ENCODE results near the gene FBXW5. TPM values are rescaled to one million over a fixed set of nuclear protein-coding genes. Genes with fewer than 3 reads are reported as not detected.
A peak's percentile ranks its signal among the peaks of the same experiment; 100 is the strongest.

The FBXW5 gene
- total and polyA plus RNA-seq, 10 of the 15 experiments (the other 5 are each of a cell fraction or from before 2014, with no cell fraction given), result 0.21 to 97.3 (median 44.5) TPM

DNA sequence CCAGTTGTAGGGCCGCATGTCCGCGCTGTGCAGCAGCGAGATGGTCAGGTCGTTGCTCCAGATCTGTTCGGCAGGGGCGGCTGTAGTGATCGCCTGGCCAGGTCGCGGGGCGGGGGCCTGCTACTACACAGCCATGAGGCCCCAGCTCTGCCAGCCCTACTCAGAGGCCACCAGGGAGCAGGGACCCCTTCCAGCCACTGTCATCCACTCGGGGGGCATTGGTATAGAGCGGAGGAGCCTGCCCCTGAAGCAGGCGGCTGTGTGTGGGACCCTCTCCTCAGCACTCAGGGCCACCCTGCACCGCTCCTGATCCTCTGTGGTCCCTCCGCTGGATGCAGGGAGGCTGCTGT is 1.7 kb downstream of the FBXW5 start:
- Histone ChIP-seq H2AFZ (ENCODE audit: control insufficient read depth, low read depth, low read length) (no peak overlapping the region), H3K9me3 (replicated peaks; ENCODE audit: control insufficient read depth, insufficient read depth, low read length) (no peaks in the 10 kb centered on the region), H3K36me3 (ENCODE audit: control insufficient read depth in 2 of 2, insufficient read depth in 2 of 2, low read length in 1 of 2) (peaks cover 2 to 26% of the 10 kb centered on the region in 2 experiments; a peak in 3 of 4 replicates), H3K27me3 (replicated peaks in 1 of 2; ENCODE audit: control insufficient read depth in 2 of 2, insufficient read depth in 2 of 2, low read length in 1 of 2) (no peaks in the 10 kb centered on the region), H3K27ac (ENCODE audit: control insufficient read depth, insufficient read depth) (no peak overlapping the region), H3K79me2 (ENCODE audit: control insufficient read depth, insufficient read depth, low read length) (peaks cover 19% of the 10 kb centered on the region), H3K9ac (ENCODE audit: control insufficient read depth, insufficient read depth, low read length) (no peak overlapping the region), H4K20me1 (ENCODE audit: control insufficient read depth, insufficient read depth) (no peaks in the 10 kb centered on the region), H3K4me2 (ENCODE audit: control insufficient read depth, insufficient read depth) (peak overlapping the region; percentile 81), H3K4me1 (ENCODE audit: control insufficient read depth, insufficient read depth, low read length) (peaks cover 4% of the 10 kb centered on the region), H3K4me3 (peak overlapping the region; percentile 98)
- SMC1A ChIA-PET (ENCODE audit: uncharacterized antibody, unreplicated experiment), result no interaction called here
- intact Hi-C loops (cut with micrococcal nuclease; ENCODE audit: unreplicated experiment) (loop anchor here (5.0 to 10.0 kb wide), 2 partner anchors 91 to 148 kb away; partner anchors contain the start of genes CCDC183, MAMDC4 and TMEM141), in situ Hi-C loops (cut with MboI) (no loop called here)
- POLR2A ChIA-PET, result interaction anchor here (2.5 kb wide), 1 partner anchor 57 kb away, joined by 6 read pairs; the partner anchor contains the start of gene TRAF2
- TF ChIP-seq ATF3 (IDR thresholded peaks at IDR 0.05; ENCODE audit: borderline replicate concordance, extremely low read depth, low read depth, low read length), result no peak
- no peak for TF ChIP-seq DPF2 (IDR thresholded peaks at IDR 0.05)
- BruUV-seq (replicated peaks), result no TSS peak
- CTCF ChIA-PET, result interaction anchor here (2.5 kb wide), 1 partner anchor 100 kb away, joined by 12 read pairs; the partner anchor contains the start of gene AJM1
- FAIRE-seq (no peak), ATAC-seq (no peak), DNase-seq (ENCODE audit: low read depth, low spot score) (no peak)
- WGBS (ENCODE audit: insufficient coverage, insufficient replicate concordance, low lambda C conversion rate, missing lambda C conversion rate), result 95% methylated on average over 16 of the region's 16 CpGs
- RAD21 ChIA-PET (ENCODE audit: unreplicated experiment), result no interaction called here

DNA sequence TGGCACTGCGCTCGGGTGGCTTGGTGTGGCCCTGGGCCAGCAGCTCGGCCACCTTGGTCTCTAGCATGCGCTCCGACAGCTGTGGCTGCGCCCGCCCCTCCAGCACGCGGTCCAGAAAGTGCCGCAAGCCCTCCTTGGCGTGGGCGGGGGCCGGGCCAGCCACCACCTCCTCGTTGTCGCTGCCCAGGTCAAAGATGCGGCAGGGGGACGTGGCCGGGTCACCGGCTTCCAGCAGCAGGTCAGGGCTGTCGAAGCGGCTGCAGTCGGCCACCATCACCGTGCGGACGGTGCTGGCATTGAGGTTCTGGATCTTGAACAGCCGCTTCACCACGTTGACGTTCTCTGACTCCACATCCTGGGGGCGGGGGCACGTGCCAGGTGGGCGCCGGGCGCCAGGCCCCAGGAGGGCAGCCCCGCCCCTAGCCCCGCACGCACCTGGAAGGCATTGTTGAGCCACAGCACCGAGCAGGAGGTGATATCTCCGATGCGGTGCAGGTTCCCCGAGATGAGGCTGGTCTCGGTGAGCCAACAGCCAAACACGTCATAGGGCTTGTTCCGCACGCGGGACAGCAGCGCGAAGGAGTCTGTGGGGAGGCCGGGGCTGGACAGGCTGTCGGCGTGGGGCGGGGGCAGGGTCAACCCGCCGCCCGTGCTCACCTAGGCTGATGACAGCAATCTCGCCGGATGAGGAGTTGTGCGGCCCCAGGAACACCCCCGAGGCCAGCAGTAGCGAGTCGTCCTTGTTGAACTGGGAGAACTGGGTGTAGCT is 2.2 kb downstream of the FBXW5 start:
- no peak overlapping the region for H2AFZ ChIP-seq (ENCODE audit: control insufficient read depth, low read depth, low read length)
- H3K4me3 ChIP-seq, result 0 out of 2 replicates have a peak overlapping the region, but pooled peaks have one; percentile 16
- H3K79me2 ChIP-seq (ENCODE audit: control insufficient read depth, insufficient read depth, low read length), result peaks cover 19% of the 10 kb centered on the region
- intact Hi-C loops (cut with micrococcal nuclease; ENCODE audit: unreplicated experiment) (loop anchor here (5.0 to 10.0 kb wide), 2 partner anchors 90 to 147 kb away; partner anchors contain the start of genes CCDC183, MAMDC4 and TMEM141), in situ Hi-C loops (cut with MboI) (no loop called here)
- peaks cover 4% of the 10 kb centered on the region for H3K4me1 ChIP-seq (ENCODE audit: control insufficient read depth, insufficient read depth, low read length)
- no peaks in the 10 kb centered on the region for H3K27me3 ChIP-seq (replicated peaks in 1 of 2; ENCODE audit: control insufficient read depth in 2 of 2, insufficient read depth in 2 of 2, low read length in 1 of 2)
- no peak for TF ChIP-seq ESRRA (IDR thresholded peaks at IDR 0.05; ENCODE audit: low read length)
- no peak for TF ChIP-seq CHD4 (IDR thresholded peaks at IDR 0.05)
- no peak for TF ChIP-seq ELK1 (IDR thresholded peaks at IDR 0.05; ENCODE audit: low read depth, low read length)
- TF ChIP-seq EED (IDR thresholded peaks at IDR 0.05; ENCODE audit: low read depth), result no peak
- TF ChIP-seq, protein P1, sequence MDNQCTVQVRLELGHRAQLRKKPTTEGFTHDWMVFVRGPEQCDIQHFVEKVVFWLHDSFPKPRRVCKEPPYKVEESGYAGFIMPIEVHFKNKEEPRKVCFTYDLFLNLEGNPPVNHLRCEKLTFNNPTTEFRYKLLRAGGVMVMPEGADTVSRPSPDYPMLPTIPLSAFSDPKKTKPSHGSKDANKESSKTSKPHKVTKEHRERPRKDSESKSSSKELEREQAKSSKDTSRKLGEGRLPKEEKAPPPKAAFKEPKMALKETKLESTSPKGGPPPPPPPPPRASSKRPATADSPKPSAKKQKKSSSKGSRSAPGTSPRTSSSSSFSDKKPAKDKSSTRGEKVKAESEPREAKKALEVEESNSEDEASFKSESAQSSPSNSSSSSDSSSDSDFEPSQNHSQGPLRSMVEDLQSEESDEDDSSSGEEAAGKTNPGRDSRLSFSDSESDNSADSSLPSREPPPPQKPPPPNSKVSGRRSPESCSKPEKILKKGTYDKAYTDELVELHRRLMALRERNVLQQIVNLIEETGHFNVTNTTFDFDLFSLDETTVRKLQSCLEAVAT (IDR thresholded peaks at IDR 0.05), result 0 out of 2 replicates have a peak, but pooled peaks have one; percentile 42
- no peak for TF ChIP-seq SKIL (IDR thresholded peaks at IDR 0.05; ENCODE audit: low read depth, poor library complexity, severe bottlenecking)
- no peak for TF ChIP-seq POLR2AphosphoS5 (IDR thresholded peaks at IDR 0.05; ENCODE audit: low read length)
- ChIA-PET POLR2A (no interaction called here), SMC1A (ENCODE audit: uncharacterized antibody, unreplicated experiment) (no interaction called here), RAD21 (ENCODE audit: unreplicated experiment) (no interaction called here), CTCF (interaction anchor here (2.5 kb wide), 1 partner anchor 99 kb away, joined by 12 read pairs; the partner anchor contains the start of gene AJM1)
- H3K4me2 ChIP-seq (ENCODE audit: control insufficient read depth, insufficient read depth), result no peak overlapping the region
- no peaks in the 10 kb centered on the region for H4K20me1 ChIP-seq (ENCODE audit: control insufficient read depth, insufficient read depth)
- DNase-seq (ENCODE audit: low read depth, low spot score), result no peak
- no peak for ATAC-seq
- FAIRE-seq, result no peak
- H3K36me3 ChIP-seq (ENCODE audit: control insufficient read depth in 2 of 2, insufficient read depth in 2 of 2, low read length in 1 of 2), result peaks cover 2 to 26% of the 10 kb centered on the region in 2 experiments; a peak in 3 of 4 replicates
- 96% methylated on average over 49 of the region's 60 CpGs for WGBS (ENCODE audit: insufficient coverage, insufficient replicate concordance, low lambda C conversion rate, missing lambda C conversion rate)
- BruUV-seq (replicated peaks), result TSS peak; percentile 51
- H3K9ac ChIP-seq (ENCODE audit: control insufficient read depth, insufficient read depth, low read length), result no peak overlapping the region
- H3K27ac ChIP-seq (ENCODE audit: control insufficient read depth, insufficient read depth), result no peak overlapping the region
- no peaks in the 10 kb centered on the region for H3K9me3 ChIP-seq (replicated peaks; ENCODE audit: control insufficient read depth, insufficient read depth, low read length)
